HG03342 (cell line): ENCODE data around the gene PARD3B.

Experiments used
- ATAC-seq: cut with Tn5 transposase; IDR thresholded peaks from one replicate; pipeline ENCODE4 v1.9.1; 2021; ENCODE audit warnings: mild to moderate bottlenecking, moderate library complexity; ENCODE audit not compliant: unreplicated experiment

The PARD3B gene

GRCh38 chr2:205520311-205520710 is 975.0 kb downstream of the PARD3B start:
- no peak for ATAC-seq

- ATAC-seq, result no peak
Measured at GRCh38 chr2:205524656-205525055, 979.4 kb downstream of the PARD3B start.

- ATAC-seq, result no peak
Measured at GRCh38 chr2:205527801-205528200, 982.5 kb downstream of the PARD3B start.

- no peak for ATAC-seq
Measured at GRCh38 chr2:205531072-205531471, 985.8 kb downstream of the PARD3B start.

GRCh38 chr2:205531489-205532148 is 986.3 kb downstream of the PARD3B start:
- ATAC-seq, result no peak

- no peak for ATAC-seq
Measured at GRCh38 chr2:205535001-205535400, 989.7 kb downstream of the PARD3B start.

- no peak for ATAC-seq
Measured at GRCh38 chr2:205539603-205540002, 994.3 kb downstream of the PARD3B start.

GRCh38 chr2:205540036-205540435 is 994.8 kb downstream of the PARD3B start:
- no peak for ATAC-seq

- ATAC-seq, result peak; percentile 45
Measured at GRCh38 chr2:205543262-205543843, 998.1 kb downstream of the PARD3B start.

GRCh38 chr2:205543937-205544702 is 998.8 kb downstream of the PARD3B start:
- no peak for ATAC-seq

- ATAC-seq, result no peak
Measured at GRCh38 chr2:205545971-205546816, 1000.9 kb downstream of the PARD3B start.

GRCh38 chr2:205555566-205556230 is 1010.4 kb downstream of the PARD3B start:
- ATAC-seq, result no peak

GRCh38 chr2:205556357-205556756 is 1011.1 kb downstream of the PARD3B start:
- no peak for ATAC-seq

- no peak for ATAC-seq
Measured at GRCh38 chr2:205556841-205557539, 1011.7 kb downstream of the PARD3B start.

- no peak for ATAC-seq
Measured at GRCh38 chr2:205557873-205558272, 1012.6 kb downstream of the PARD3B start.

GRCh38 chr2:205561441-205561840 is 1016.2 kb downstream of the PARD3B start:
- ATAC-seq, result no peak

- ATAC-seq, result no peak
Measured at GRCh38 chr2:205563646-205564045, 1018.4 kb downstream of the PARD3B start.

GRCh38 chr2:205564346-205565141 is 1019.3 kb downstream of the PARD3B start:
- no peak for ATAC-seq

GRCh38 chr2:205565142-205565522 is 1019.9 kb downstream of the PARD3B start:
- no peak for ATAC-seq
